Stimulated activated CD4-positive, alpha-beta T cell treated with anti-CD3 and anti-CD28 coated beads, Interleukin-2, amount 100 ng/mL, for 48 hours (primary cell): ENCODE measurements around the gene GIT2.
A peak's percentile ranks its signal among the peaks of the same experiment; 100 is the strongest.
"Not testable (repeated sequence)": the region's sequence is repeated elsewhere in the genome, so short reads cannot be mapped to it uniquely, and the experiment has no call there.

Experiments used
- DNase-seq, 2 donors: peaks; one replicate each; pipeline ENCODE4 v3.0.0-alpha.2; 2020

GIT2 gene, protein sequence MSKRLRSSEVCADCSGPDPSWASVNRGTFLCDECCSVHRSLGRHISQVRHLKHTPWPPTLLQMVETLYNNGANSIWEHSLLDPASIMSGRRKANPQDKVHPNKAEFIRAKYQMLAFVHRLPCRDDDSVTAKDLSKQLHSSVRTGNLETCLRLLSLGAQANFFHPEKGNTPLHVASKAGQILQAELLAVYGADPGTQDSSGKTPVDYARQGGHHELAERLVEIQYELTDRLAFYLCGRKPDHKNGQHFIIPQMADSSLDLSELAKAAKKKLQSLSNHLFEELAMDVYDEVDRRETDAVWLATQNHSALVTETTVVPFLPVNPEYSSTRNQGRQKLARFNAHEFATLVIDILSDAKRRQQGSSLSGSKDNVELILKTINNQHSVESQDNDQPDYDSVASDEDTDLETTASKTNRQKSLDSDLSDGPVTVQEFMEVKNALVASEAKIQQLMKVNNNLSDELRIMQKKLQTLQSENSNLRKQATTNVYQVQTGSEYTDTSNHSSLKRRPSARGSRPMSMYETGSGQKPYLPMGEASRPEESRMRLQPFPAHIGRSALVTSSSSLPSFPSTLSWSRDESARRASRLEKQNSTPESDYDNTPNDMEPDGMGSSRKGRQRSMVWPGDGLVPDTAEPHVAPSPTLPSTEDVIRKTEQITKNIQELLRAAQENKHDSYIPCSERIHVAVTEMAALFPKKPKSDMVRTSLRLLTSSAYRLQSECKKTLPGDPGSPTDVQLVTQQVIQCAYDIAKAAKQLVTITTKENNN

DNA sequence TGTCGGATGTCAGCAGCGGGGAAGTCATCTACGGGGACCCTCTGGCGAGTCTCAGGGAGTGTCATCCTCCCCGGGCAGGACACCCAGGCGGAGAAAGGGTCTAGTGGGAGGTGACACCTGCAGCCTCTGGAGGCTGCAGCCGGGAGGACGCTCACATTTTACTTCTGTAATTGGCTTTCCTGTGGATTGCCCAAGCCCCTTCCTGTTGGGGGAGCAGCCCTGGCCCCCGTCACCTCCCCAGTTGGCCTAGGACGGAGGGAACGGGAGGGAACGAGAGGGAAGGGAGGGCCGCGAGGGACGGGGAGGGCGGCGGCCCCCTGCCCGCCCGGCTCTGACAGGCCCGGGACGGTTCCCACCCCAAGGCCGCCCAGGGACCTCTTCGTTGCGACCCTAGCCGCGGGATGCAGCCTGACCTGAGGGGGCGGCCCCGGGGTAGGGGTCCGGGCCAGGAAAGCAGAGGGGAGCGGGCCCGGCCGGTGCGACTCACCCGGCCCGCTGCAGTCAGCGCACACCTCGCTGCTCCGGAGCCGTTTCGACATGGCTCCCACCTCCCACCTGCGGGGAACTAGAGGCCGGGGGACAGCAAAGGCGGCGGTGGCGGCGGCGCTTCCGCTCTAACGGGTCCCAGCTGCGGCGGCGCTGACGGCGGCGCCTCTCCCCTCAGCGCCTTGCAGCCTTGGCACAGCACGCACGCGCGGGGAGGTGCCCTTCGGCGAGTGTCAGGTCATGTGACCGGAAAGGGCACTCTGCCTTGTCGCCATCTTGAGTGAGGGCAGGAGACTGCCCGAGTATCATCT, at the start of gene GIT2:
Gene GIT2 (minus strand): TSS at position 683 of the 797 bp plus-strand sequence. CDS start 144 bp downstream, at position 539.
- DNase-seq = peak; percentile 88 to 89

DNA sequence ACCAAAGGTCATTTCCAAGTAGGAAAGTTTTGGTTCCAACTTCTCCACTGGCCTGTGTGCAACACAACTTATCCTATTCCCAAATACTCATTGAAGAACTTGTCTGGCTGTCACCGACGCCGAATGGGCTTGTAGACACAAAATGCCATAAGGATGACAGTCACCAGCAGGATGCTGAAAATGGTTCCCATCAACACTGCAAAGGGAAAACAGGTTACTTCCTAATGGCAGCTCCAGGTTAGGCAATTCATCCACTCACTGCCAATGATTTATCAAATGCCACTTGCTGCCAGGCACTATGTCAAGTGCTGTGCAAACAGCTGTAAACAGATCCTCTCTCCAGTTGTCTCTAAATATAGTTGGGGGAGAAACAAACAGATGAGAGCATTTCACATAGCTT, 46.1 kb upstream of the GIT2 start:
- no peak for DNase-seq

DNA sequence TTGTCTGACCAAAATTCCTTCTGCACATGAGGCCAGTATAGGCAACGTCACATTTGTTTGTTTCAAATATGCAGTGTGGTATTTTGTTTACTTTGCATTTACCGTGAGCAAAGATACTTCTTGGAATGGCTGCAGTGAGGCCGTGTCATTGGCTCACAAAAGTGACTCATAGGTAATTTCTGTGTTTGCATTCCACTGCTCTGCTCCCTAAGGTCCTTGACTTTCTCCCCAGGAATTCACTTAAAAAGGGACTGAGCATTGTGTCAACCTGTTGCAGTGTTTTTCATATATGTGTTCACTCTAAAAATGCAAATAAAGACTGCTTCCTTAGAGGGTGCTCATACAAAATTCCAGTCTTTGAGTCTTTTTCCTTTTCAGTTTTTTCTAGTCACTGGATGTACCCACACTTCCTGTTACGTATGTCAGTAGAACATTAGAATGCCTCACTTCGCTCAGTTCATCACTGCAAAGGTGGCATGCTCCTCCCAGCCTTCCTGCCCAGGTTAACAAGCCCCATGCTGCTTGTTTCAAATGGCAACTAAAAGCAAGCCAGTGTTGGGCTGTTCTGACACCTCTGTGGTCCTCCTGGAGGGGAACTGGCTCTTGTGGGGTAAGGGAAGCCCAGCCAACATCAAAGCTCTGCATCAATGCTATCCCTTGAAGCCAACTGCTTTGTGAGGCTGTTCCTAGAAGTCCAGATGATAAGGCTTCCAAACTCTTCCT, 43.1 kb upstream of the GIT2 start:
- no peak for DNase-seq

DNA sequence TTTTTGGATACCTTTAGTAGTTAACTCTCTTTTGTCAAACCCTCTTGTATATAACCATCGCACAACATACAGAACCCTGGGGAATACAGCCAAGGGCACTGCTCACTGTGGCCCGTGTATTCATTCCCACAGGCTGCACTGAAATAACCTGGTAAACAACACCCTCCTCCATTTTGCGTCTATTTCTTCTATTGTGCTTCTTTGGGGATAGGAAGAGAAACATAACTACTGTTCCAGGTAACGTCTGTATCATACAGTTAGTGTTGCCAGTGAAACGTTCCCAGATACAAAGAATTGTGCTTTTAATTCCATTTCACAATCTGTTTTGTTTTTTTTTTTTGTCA, 42.5 kb upstream of the GIT2 start:
- no peak for DNase-seq

DNA sequence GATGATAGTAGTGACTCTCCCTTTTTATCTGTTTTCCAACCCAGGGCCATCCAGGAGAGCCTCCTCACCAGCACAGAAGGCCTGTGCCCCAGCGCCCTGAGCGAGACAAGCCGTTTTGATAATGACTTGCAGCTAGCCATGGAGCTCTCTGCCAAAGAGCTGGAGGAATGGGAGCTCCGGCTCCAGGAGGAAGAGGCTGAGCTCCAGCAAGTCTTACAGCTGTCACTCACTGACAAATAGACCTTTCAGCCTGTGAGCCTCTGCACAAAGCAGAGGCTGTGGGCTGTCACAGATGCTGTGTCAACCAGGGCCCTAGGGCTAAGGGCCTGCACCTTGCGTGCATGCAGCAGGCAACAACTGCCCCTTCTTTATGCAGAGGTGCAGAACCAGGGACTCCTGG, 41.1 kb upstream of the GIT2 start:
- DNase-seq = no peak

DNA sequence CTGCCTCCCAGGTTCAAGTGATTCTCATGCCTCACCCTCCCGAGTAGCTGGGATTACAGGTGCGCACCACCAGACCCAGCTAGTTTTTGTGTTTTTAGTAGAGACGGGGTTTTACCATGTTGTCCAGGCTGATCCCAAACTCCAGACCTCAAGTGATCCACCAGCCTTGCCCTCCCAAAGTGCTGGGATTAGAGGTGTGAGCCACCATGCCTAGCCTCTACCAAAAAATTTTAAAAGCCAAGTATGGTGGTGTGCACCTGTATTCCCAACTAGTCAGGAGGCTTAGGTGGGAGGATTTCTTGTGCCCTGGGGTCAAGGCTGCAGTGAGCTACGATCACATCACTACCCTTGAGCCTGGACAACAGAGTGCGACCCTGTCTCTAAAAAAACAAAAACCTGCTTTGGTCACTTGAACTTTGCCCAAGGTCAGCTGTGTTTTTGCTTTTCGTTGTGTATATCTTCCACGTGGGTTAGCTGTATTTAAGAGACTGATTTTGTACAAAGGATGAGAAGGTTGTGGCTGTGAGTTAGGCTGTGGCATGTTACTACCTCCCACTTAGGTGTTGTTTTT, 39.5 kb upstream of the GIT2 start:
- DNase-seq = no peak

DNA sequence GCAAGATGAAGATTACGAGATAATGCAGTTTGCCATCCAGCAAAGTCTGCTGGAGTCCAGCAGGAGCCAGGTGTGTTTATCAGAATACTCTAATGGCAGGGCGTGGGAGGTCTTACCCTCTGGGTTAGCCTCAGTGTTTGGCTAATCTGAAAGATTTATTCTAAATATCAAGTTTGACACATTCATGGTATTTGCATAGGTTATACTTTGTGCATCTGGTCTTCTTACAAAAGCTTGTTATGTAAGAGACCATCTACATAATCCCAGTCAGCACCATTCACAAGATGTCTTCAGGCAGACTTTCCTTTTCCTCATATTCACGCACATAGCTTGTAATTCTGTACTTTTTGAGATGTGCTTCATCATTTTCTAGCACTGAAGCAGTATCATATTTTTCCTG, 37.7 kb upstream of the GIT2 start:
- DNase-seq = no peak

DNA sequence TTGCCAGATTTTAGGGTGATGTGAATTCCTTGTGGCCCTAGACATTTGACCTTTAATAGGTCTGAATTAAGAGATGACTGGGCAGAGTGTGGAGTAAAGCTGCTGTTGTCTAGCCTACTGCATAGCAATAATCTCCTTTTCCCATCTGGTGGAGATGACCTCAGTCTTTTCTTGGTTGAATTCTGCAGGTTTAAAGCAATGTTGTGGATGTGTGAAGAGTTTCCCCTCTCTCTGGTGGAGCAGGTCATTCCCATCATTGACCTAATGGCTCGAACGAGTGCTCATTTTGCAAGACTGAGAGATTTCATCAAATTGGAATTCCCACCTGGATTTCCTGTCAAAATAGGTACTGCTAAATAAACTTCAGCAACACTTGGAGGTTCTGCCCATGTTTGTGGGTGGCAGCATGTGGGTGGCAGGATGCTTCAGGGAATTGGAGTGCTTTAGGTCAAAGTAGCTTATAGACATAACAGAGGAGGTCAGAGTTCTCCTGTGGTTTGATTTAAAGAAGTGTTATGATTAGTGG, 33.2 kb upstream of the GIT2 start:
- no peak for DNase-seq

DNA sequence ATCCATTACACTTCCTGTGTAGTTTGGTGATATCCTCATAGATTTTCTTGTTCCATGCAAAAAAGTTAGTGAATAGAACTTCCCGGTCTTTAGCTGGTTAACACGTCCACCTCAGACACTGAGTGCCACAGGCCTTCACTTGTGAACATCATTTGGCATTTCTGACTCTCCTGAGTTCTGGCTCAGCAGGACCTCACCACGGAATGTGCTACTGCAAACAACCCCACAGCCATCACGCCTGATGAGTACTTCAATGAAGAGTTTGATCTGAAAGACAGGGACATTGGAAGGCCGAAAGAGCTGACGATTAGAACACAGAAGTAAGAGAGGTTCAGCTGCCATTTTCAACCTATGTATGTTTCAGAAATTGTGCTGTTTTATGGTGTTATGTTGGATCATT, 32.2 kb upstream of the GIT2 start:
- DNase-seq = no peak

DNA sequence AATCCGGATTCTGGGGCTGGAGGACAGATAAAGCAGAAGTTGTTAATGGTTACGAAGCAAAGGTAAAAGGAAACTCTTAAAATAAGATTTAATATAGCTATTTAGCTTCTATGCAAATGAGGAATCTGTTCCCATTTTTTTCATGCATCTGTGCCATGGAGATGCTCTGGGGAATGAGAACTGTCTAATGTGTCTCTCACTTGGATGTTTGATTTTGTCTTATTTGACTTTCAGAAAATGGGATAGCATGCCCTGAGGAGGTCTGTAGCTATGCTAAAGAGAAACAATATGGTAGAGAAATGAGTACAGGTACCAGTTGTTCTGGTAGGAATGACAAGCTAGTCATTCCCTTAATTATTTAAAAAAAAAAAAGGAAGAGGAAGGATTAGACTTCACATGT, 27.9 kb upstream of the GIT2 start:
- no peak for DNase-seq

DNA sequence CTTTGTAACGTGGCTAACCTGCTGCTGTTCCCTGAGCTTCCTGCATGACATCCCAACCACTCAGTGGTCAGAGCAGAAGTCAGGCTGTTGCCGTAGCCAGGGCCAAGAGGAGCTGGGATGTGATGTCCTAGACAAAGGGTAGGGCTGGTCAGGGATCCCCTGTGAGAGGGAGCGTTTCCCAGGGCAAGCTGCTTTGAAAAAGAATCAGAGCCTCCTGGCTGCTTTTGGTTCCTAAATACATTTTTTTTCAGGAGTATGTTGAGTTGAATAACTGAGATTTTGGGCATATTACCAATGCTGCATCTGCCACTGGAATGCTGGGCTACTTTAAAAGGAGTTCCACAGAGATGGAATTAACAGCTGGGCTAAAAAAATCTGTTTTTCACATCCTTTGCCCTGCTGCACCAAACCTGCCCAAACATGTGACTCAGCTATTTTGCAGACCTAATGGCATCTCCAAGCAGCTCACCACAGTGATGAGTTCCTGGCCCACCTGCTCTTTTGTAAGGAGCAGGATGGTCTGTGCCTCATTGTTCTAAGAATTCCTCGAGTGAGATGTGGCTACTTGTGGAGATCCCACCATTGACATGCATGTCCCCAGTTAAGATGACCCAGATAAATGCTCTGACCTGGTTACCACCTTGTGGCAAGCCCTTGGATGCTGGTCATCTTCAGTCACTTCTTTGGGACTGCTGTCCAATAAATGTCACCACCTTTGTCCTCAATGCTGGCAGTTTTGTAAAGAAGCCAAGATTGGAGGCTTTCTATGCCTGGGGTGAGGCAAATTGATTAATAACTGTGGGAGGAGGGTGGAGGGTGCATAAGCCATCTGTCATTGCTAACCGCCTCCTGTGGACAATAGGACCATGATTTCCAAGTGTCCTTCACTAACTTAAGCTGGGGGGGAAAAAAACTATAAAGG, 27.2 kb upstream of the GIT2 start:
- no peak for DNase-seq

DNA sequence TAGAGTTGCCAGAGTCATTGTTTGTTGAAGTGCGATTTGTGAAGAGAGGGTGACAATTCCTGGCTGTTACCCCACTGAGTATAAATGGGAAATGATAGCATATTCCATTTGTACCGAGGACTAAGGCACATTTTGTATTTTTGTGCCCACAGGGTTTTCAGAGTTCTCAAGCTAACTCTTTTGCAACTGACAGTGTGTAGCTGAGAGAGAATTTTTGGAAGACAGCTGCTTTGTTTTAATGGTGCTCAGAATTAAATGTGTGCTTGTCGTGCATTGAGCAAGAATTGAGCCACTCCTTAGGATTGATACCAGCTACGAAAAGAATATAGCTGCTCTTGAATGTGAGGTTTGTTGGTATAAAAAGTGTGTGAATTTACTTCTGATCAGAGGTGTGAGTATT, 24.8 kb upstream of the GIT2 start:
- DNase-seq = no peak

DNA sequence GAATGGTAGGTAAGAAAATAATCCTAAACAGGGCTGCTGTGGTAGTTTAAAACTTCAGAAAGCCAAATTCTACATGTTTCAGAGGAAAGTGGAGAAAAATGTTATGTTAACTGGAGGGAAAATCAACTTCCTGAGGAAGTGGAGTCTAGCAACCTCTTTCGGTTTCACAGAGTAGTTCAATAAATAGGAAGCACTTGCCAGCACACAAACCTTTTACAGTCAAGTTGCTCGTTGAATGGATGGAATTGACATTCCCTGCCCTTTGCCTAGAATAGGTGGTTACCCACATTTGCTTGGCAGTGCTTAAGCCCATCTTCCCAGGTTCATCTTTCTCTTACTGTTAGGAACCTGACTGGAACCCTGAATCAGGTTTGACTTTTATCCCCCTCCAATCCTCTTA, 19.0 kb upstream of the GIT2 start:
- no peak for DNase-seq

DNA sequence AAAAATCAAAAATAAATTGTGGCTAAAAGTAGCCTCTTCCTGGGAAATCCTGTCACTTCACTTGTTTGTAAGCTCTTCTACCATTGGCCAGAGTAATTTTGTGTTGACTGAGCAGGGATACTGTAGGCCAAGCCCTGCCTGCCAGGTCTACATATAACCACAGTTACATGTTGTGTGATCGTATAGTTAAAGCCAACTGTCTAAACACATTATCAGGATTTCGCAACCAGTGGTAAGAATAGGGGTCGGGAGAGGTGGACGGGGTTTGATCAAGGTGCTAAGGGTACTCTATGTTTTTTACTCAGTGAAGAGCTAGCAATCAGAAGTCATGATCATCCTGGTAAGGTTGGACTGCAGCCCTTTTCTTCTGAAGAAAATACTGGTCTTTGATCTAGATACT, 16.5 kb upstream of the GIT2 start:
- DNase-seq = no peak

DNA sequence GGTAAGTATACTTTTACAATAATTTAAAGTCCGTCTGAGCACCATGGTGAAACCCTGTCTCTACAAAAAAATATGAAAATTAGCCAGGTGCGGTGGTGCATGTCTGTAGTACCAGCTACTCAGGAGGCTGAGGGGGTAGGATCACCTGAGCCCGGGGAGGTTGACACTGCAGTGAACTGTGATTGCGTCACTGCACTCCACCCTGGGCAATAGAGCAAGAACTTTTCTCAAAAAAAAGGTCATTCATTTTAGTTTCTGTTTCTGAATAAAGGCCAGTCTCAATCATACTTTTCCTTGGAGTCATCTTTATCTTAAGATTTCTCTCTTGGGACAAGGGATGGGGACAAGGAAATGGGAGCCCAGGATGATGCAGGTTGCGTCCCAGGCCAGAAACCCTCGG, 16.0 kb upstream of the GIT2 start:
- DNase-seq = no peak

DNA sequence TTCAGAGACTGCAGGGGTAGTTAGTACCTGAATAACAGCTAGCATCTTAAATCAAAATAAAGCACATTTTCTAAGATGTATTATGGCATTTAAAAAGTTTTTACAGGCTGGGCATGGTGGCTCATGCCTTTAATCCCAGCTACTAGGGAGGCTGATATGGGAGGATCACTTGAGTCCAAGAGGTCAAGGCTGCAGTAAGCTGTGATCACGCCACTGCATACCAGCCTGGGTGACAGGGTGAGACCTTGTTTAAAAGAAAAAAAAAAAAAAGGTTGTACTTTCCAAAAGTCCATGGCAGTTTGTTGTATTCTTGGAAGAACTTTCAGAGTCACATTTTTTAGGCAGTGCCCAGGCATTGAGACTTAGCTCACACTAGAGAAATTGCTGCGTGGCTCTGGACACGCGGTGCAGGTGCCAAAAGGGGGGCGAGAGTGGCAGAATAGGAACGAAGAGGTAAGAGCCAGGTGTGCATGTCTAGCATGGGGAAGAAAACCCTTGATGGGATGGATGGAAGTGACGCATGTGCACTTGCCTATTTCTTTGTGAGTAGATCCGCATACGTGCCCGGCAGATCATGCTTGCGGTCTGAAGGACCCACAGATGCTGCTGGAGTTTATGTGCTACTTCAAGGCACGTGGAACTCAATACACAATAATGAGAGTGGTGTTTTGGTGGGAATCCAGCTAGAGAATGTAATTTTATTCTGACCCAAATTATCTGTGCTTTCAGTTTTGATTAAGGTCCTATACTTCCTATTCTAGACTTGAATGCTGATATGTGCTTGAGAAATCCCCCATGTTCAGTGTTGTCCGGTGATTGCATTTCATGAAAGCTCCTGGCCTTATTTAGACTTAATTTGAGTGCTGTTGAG, 14.9 kb upstream of the GIT2 start:
- no peak for DNase-seq

DNA sequence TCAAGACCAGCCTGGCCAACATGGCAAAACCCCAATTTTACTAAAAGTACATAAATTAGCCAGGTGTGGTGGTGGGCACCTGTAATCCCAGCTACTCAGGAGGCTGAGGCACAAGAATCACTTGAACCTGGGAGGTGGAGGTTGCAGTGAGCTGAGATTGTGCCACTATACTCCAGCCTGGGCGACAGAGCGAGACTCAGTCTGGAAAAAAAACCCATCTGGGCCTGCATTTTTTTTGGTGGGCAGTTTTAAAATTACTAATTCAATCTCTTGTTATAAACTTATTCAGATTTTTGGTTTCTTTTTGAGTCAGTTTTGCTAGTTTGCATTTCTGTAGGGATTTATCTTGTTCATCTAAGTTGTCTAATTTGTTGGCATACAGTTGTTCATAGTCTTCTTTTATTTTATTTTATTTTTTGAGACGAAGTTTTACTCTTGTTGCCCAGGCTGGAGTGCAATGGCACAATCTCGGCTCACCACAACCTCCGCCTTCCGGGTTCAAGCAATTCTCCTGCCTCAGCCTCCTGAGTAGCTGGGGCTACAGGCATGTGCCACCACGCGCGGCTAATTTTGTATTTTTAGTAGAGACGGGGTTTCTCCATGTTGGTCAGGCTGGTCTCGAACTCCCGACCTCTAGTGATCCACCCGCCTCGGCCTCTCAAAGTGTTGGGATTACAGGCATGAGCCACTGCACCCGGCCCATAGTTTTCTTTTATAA, 12.7 kb upstream of the GIT2 start:
- not testable (repeated sequence) for DNase-seq

DNA sequence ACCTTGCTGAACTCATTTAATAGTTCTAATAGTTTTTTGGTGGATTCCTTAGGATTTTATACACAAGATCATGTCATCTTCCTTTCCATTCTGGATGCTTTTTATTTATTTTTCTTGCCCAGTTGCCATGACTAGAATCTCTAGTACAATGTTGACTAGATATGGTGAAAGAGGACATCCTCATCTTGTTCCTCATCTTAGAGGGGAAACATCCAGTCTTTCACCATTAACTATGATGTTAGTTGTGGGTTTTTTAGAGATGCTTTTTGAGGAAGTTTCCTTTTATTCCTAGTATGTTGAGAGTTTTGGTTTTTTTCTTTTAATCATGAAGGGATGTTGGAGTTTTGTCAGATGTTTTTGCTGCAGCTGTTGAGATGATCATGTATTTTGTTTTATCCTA, 11.7 kb upstream of the GIT2 start:
- no peak for DNase-seq

DNA sequence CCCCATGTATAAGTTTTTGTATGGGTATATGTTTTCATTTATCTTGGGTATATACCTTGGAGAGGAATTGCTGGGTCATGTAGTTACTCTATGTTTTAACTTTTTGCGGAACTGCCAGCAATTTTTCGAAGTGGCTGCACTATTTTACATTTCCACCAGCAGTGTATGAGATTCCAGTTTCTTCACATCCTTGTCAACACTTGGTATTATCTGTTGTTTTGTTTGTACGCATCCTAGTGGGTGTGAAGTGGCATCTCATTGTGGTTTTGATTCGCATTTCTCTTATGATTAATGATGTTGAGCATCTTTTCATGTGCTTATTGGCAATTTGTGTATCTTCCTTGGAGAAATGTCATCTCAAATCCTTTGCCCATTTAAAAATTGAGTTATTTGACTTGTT, 9.9 kb upstream of the GIT2 start:
- no peak for DNase-seq
